IPS-18a (cell line): ENCODE measurements around the gene SLC38A5.
"Not testable (repeated sequence)": the region's sequence is repeated elsewhere in the genome, so short reads cannot be mapped to it uniquely, and the experiment has no call there.

Source experiments
- H3K27ac ChIP-seq: one replicate; pipeline ENCODE4 v1.5.1; 2013; ENCODE audit warnings: low read length
- H3K27me3 ChIP-seq: one replicate; pipeline ENCODE4 v1.6.1; 2013; ENCODE audit warnings: mild to moderate bottlenecking, low read length; ENCODE audit not compliant: control insufficient read depth, insufficient read depth
- H3K36me3 ChIP-seq: one replicate; pipeline ENCODE4 v1.6.1; 2013; ENCODE audit warnings: low read depth, low read length; ENCODE audit not compliant: control insufficient read depth
- H3K4me1 ChIP-seq: one replicate; pipeline ENCODE4 v1.6.1; 2013; ENCODE audit warnings: low read depth, low read length; ENCODE audit not compliant: control insufficient read depth
- H3K4me3 ChIP-seq: one replicate; pipeline ENCODE4 v1.5.1; 2013; ENCODE audit warnings: low read length
- H3K9ac ChIP-seq: one replicate; pipeline ENCODE4 v1.6.1; 2013; ENCODE audit warnings: mild to moderate bottlenecking, low read length, moderate library complexity
- H3K9me3 ChIP-seq: one replicate; pipeline ENCODE4 v1.6.1; 2013; ENCODE audit warnings: low read depth, low read length; ENCODE audit not compliant: control insufficient read depth

The SLC38A5 gene

GRCh38 chrX:48467281-48467761 lies 2.7 kb downstream of the SLC38A5 start:
- no peaks in the 10 kb centered on the region for H3K27me3 ChIP-seq
- H3K27ac ChIP-seq = no peak overlapping the region
- H3K9me3 ChIP-seq = peaks cover 6% of the 10 kb centered on the region
- H3K36me3 ChIP-seq = no peaks in the 10 kb centered on the region
- H3K9ac ChIP-seq = no peak overlapping the region
- H3K4me1 ChIP-seq = no peaks in the 10 kb centered on the region
- peak overlapping the region; percentile 70 for H3K4me3 ChIP-seq

GRCh38 chrX:48466696-48467095 lies 3.4 kb downstream of the SLC38A5 start:
- Histone ChIP-seq H3K4me3 (no peak overlapping the region), H3K9ac (no peak overlapping the region), H3K36me3 (peaks cover 4% of the 10 kb centered on the region), H3K4me1 (no peaks in the 10 kb centered on the region), H3K27ac (no peak overlapping the region), H3K9me3 (peaks cover 6% of the 10 kb centered on the region), H3K27me3 (no peaks in the 10 kb centered on the region)

- H3K9me3 ChIP-seq = peaks cover 11% of the 10 kb centered on the region
- H3K4me3 ChIP-seq = no peak overlapping the region
- no peak overlapping the region for H3K9ac ChIP-seq
- no peaks in the 10 kb centered on the region for H3K4me1 ChIP-seq
- H3K36me3 ChIP-seq = peaks cover 10% of the 10 kb centered on the region
- no peak overlapping the region for H3K27ac ChIP-seq
- no peaks in the 10 kb centered on the region for H3K27me3 ChIP-seq
Measured at GRCh38 chrX:48465336-48465933, 4.6 kb downstream of the SLC38A5 start.

GRCh38 chrX:48461830-48462229 lies 8.2 kb downstream of the SLC38A5 start:
- Histone ChIP-seq H3K27ac (no peak overlapping the region), H3K4me3 (no peak overlapping the region), H3K9ac (no peak overlapping the region), H3K9me3 (peaks cover 11% of the 10 kb centered on the region), H3K36me3 (peaks cover 14% of the 10 kb centered on the region), H3K27me3 (no peaks in the 10 kb centered on the region), H3K4me1 (no peaks in the 10 kb centered on the region)

- H3K36me3 ChIP-seq = peaks cover 14% of the 10 kb centered on the region
- H3K4me1 ChIP-seq = no peaks in the 10 kb centered on the region
- no peak overlapping the region for H3K9ac ChIP-seq
- no peaks in the 10 kb centered on the region for H3K27me3 ChIP-seq
- H3K4me3 ChIP-seq = no peak overlapping the region
- no peak overlapping the region for H3K27ac ChIP-seq
- H3K9me3 ChIP-seq = peaks cover 11% of the 10 kb centered on the region
Measured at GRCh38 chrX:48460606-48461005, 9.5 kb downstream of the SLC38A5 start.

GRCh38 chrX:48460031-48460430 lies 10.0 kb downstream of the SLC38A5 start:
- no peak overlapping the region for H3K4me3 ChIP-seq
- H3K4me1 ChIP-seq = no peaks in the 10 kb centered on the region
- H3K27me3 ChIP-seq = no peaks in the 10 kb centered on the region
- no peak overlapping the region for H3K27ac ChIP-seq
- no peak overlapping the region for H3K9ac ChIP-seq
- peaks cover 14% of the 10 kb centered on the region for H3K36me3 ChIP-seq
- H3K9me3 ChIP-seq = peaks cover 9% of the 10 kb centered on the region

- H3K9me3 ChIP-seq = peaks cover 9% of the 10 kb centered on the region
- no peaks in the 10 kb centered on the region for H3K4me1 ChIP-seq
- H3K27ac ChIP-seq = no peak overlapping the region
- H3K4me3 ChIP-seq = no peak overlapping the region
- no peaks in the 10 kb centered on the region for H3K27me3 ChIP-seq
- no peak overlapping the region for H3K9ac ChIP-seq
- peaks cover 14% of the 10 kb centered on the region for H3K36me3 ChIP-seq
Measured at GRCh38 chrX:48459483-48459882, 10.6 kb downstream of the SLC38A5 start.

GRCh38 chrX:48458711-48459110 lies 11.3 kb downstream of the SLC38A5 start:
- Histone ChIP-seq H3K9me3 (peaks cover 9% of the 10 kb centered on the region), H3K36me3 (peaks cover 14% of the 10 kb centered on the region), H3K27ac (no peak overlapping the region), H3K9ac (no peak overlapping the region), H3K4me1 (no peaks in the 10 kb centered on the region), H3K4me3 (no peak overlapping the region), H3K27me3 (no peaks in the 10 kb centered on the region)

- Histone ChIP-seq H3K27ac (no peak overlapping the region), H3K27me3 (no peaks in the 10 kb centered on the region), H3K4me3 (no peak overlapping the region), H3K36me3 (peaks cover 10% of the 10 kb centered on the region), H3K9ac (no peak overlapping the region), H3K4me1 (no peaks in the 10 kb centered on the region), H3K9me3 (peaks cover 12% of the 10 kb centered on the region)
Measured at GRCh38 chrX:48456628-48457331, 13.3 kb downstream of the SLC38A5 start.

GRCh38 chrX:48451708-48452107 lies 18.4 kb downstream of the SLC38A5 start:
- H3K4me3 ChIP-seq = no peak overlapping the region
- H3K4me1 ChIP-seq = no peaks in the 10 kb centered on the region
- H3K27ac ChIP-seq = no peak overlapping the region
- H3K27me3 ChIP-seq = no peaks in the 10 kb centered on the region
- peaks cover 6% of the 10 kb centered on the region for H3K9me3 ChIP-seq
- no peaks in the 10 kb centered on the region for H3K36me3 ChIP-seq
- no peak overlapping the region for H3K9ac ChIP-seq

- H3K27me3 ChIP-seq = no peaks in the 10 kb centered on the region
- peaks cover 6% of the 10 kb centered on the region for H3K9me3 ChIP-seq
- no peaks in the 10 kb centered on the region for H3K4me1 ChIP-seq
- H3K9ac ChIP-seq = no peak overlapping the region
- no peak overlapping the region for H3K27ac ChIP-seq
- no peaks in the 10 kb centered on the region for H3K36me3 ChIP-seq
- H3K4me3 ChIP-seq = no peak overlapping the region
Measured at GRCh38 chrX:48450076-48450475, 20.0 kb downstream of the SLC38A5 start.

GRCh38 chrX:48447201-48447600 lies 22.9 kb downstream of the SLC38A5 start:
- not testable (repeated sequence) for H3K9ac ChIP-seq, H3K4me1 ChIP-seq, H3K9me3 ChIP-seq, H3K27ac ChIP-seq, H3K4me3 ChIP-seq, H3K27me3 ChIP-seq, H3K36me3 ChIP-seq
